SK-MEL-5 (cell line): ENCODE data around the gene PLIN4. TPM values are rescaled to one million over a fixed set of nuclear protein-coding genes. Genes with fewer than 3 reads are reported as not detected.

Source experiments
- DNase-seq: peaks from one replicate; pipeline ENCODE4 v3.0.0-alpha.2; 2016; ENCODE audit warnings: low read depth, low spot score
- in situ Hi-C: cut with HindIII; loops from 2 replicates; pipeline ENCODE4 v1.10.0; 2016; ENCODE audit warnings: low sequenced_read_pairs, high pct_unique_total_duplicates, low pct_unique_long_range_greater_than_20kb
- total RNA-seq: library from RNA; depleted of rRNA; stranded (reverse); fragments of >200 nt; shearing (Covaris generic); gene quantifications from 2 replicates; pipeline ENCODE4 v1.2.3, GENCODE V29; 2014

PLIN4 gene
- total RNA-seq, 1 experiment from 2014 or later = 0.05 TPM

DNA sequence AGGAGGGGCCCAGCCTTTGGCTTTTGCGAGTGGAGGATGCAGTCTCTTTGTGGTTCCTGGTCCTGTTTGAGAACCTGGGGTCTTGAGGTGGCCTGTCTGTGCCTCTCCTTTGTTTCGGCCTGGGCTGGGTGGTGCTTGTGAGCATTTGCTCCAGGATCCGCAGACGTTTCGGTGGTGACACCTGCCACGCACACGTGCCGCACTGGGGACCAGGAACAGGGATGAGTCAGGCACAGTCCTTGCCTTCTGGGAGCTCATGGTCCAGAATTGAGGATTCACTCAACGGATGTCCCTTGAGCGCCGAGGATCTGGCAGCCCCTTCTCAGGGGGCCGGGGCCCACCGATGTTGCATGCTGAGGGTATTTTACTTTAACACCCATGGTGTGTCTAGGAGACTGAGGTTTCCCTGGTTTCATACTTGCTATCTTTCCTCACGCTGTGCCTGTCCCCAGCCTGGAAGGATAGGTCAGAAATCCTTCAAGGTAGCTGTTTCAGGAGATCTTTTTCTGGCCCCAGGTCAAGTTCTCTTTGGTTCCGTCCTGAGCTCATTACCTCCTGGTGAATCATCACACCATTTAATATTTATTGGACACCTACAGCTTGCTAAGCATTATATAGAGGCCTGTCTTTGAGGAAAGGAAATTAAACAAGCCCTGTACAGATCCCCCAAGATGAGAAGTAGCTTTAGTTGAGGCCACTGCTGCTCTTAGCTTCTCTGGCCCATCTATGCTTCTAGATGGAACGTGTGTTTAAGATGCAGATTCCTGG, 41.1 kb downstream of the PLIN4 start:
- DNase-seq = no peak
- in situ Hi-C loops = no loop called here

DNA sequence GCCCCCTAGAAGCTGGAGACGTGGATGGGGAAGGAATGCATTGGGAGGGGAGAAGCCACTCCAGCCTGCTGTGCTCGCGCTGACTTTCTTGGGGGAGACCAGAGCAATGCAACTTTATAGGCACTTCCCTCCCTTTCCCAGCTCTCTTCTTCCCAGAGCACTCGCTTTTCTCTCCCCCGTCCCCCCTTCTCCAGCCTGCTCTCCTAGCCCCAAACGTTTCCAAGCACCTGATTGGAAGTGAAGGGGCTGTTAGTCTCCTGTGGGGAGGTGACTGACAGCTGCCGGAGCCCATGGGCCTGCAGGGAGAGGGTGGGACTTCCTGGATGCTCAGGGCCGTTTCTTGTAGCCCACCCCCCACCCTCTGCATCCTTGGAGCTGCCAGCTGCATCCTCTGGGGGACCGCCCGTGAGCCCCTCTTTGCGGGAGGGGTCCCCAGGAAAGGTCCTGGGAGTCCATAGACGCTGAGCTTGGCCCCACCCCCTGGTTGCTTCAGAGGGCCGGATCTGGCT, 43.7 kb downstream of the PLIN4 start:
- in situ Hi-C loops = no loop called here
- DNase-seq = peak; percentile 67

DNA sequence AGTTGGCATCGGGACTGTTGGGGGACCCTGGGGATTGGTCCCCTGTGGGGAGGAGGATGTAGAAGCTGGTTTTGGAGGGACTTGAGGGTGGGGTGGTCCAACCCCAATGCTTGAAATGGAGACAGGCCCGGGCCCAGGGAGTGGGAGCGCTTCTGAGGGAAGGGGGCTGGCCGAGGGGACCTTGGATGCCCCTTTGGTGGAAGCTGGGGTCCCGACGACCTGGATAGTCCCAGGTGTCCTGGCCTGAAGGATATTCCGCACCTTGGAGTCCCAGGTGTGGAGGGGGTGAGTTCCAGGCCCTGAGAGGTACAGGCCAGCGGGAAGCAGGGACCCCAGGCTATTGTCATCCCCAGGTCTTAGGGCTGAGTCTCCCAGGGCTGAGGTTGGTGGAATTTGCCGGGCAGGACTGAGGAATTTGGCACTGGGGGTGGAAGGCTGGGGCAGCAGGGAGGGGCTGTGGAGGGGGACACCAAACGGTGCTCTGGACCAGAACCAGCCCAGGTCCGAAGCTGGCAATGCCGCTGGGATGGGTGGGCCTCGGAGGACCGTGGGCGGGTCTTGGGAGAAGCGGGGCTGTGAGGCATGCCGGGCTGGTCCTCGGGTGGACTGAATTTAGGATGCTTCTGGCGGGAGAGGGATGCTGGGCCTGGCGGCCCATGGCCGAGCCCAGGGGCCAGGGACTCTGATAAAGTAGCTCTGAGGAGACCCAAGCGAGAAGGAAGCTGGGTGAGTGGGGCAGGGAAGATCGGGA, 44.3 kb downstream of the PLIN4 start:
- in situ Hi-C loops = no loop called here
- no peak for DNase-seq

DNA sequence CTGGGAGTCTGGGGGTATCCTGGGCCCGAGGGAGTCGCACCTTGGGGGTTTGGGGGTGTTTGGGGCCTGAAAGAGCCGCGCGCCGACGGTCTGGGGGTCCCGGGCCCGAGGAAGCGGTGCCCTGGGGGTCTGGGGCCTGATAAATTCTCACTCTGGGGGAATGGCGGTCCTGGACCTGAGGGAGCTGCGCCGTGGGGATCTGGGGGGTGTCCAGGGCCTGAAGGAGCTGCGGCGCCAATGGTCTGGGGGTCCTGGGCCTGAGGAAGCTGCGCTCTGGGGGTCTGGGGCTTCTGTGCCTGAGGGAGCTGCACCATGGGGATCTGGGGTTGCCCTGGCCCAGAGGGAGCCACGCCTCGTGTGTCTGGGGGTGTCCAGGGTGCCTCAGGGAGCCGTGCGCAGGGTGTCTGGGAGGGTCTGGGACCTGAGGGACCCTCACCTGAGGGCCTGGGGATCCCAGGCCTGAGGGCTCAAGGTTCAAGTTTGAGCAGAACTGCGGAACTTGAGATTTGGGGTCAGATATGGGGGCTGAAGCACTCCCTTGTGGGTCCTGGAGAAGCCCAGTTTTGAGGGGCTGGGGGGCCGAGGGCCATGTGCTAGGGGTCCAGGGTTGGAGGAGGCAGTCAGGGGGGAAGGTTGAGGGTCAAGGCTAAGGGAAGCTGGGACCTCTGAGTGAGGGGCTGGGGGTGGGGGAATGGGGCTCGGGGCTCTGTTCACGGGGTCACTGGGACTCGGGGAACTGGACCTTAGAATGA, 45.1 kb downstream of the PLIN4 start:
- in situ Hi-C loops = no loop called here
- no peak for DNase-seq

DNA sequence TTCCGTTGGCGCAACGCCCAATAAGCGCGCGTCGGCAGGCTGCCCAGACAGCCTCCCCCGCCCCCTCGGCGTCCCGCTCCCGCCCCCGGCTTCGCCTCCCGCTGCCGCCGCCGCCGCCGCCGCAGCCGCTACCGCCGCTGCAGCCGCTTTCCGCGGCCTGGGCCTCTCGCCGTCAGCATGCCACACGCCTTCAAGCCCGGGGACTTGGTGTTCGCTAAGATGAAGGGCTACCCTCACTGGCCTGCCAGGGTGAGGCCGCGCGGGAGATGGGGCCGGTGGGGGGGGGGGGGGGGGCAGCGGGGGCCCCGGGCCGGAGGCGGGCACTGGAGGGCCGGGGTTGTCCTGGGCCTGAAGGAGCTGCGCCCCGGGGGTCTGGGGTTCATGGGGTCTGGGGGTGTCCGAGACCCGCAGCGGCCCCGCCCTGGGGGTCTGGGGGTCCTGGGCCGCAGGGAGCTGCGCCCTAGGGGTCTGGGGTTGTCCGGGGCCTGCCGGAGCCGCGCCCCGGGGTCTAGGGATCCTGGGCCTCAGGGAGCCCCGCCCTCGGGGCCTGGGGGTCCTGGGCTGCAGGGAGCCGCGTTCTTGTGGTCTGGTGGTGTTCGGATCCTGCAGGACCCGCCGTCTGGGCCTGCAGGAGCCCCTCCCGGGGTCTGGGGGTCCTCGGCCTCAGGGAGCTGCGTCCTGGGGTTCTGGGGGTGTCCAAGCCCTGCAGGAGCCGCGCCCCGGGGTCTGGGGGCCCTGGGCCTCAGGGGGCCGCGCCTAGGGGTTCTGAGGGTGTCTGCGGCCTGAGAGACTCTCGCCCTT, 45.9 kb downstream of the PLIN4 start, which contains the start of gene HDGFL2:
Gene HDGFL2 (plus strand): TSS at position 124 of the 801 bp plus-strand sequence. CDS start 54 bp downstream, at position 178.
- DNase-seq = no peak
- in situ Hi-C loops = no loop called here

GRCh38 chr19:4471403-4472173, 46.7 kb downstream of the PLIN4 start:
- in situ Hi-C loops = no loop called here

GRCh38 chr19:4467835-4468234, 50.5 kb downstream of the PLIN4 start:
- DNase-seq = no peak
- in situ Hi-C loops = no loop called here

More at GRCh38 chr19:4471403-4472173, 46.7 kb downstream of the PLIN4 start:
- peak; percentile 100 for DNase-seq

- in situ Hi-C loops = no loop called here
Observed at GRCh38 chr19:4464815-4465581, 53.3 kb downstream of the PLIN4 start.

GRCh38 chr19:4457654-4458395, 60.5 kb downstream of the PLIN4 start, which contains the start of gene UBXN6:
UBXN6 (minus strand) TSS chr19:4457794; CDS start chr19:4457697, 97 bp downstream.
- peak; percentile 96 for DNase-seq
- in situ Hi-C loops = no loop called here

More at GRCh38 chr19:4464815-4465581, 53.3 kb downstream of the PLIN4 start:
- no peak for DNase-seq

DNA sequence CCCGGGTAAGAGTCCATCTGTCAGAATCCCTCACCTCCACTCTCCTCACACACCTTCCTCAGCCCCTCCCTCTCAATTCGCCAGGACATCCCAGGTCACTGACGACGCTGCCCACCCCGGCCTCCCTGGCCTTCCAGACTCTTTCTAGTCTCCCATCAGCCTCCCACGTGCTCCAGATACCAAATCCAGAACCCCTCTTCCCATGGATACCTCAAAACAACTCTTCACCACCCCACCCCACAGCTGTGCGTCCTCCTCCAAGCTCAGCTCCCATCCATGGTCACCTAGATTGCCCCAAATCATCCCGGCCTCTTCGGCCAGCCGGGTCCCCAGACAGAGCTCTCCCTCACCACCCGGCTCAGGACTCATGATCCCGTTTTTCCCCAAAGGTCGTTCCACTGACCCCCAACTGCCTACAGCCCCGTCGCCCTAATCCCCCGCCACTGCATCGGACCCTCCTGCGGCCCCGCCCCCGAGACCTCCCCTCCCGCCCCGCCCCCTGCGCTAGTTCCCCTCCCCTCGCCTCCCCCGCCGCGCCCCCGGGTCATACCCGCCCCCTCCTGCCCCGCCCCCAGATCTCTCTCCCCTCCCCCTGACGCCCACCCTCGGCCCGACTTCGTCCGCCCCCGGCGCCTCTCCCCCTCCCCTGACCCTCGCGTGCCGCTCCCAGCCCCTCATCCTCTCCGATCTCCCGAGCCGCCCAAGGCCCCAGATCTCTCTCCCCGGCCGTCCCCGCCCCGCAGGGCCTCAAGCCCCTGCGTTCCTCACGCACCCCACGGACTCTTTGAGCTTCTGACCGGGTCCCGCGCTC, 61.2 kb downstream of the PLIN4 start:
- peak; percentile 44 for DNase-seq
- in situ Hi-C loops = no loop called here

- no peak for DNase-seq
- in situ Hi-C loops = no loop called here
Observed at GRCh38 chr19:4456476-4456842, 61.8 kb downstream of the PLIN4 start.

DNA sequence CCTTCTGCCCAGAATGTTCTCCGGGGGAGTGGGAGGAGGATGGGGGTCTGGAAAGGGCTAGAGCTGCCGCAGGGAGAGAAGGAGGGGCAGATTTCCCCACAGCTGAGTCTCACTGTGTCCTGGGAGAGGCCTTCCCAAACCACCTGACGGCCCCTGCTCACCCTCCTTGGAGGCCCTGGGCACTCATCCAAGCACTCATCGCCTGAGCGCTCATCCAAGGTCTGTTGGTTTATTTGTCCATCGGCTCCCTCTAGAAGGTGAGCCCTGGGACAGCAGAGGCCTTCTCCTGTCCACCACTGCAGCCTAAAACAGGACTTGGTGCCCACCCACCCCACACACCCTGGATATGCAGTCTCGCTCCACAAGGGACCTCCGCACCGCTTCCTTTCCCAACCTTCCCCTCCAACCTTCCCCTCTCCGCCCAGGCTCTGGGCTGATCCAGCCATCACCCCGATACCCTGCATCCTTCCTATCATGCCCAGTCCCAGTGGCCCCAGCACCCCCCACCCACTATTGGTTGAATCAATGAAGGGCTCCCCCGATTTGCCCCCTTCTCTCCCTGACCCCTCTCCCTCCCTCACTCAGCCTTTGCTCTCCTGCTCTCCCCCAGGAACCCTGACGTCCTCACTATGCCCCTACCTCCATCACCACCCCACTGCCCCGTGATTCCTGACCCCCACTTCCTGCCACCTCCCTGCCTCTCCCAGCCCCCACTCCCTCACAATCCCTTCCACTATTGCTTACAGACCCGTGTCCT, 62.4 kb downstream of the PLIN4 start:
- peak; percentile 40 for DNase-seq
- in situ Hi-C loops = no loop called here

DNA sequence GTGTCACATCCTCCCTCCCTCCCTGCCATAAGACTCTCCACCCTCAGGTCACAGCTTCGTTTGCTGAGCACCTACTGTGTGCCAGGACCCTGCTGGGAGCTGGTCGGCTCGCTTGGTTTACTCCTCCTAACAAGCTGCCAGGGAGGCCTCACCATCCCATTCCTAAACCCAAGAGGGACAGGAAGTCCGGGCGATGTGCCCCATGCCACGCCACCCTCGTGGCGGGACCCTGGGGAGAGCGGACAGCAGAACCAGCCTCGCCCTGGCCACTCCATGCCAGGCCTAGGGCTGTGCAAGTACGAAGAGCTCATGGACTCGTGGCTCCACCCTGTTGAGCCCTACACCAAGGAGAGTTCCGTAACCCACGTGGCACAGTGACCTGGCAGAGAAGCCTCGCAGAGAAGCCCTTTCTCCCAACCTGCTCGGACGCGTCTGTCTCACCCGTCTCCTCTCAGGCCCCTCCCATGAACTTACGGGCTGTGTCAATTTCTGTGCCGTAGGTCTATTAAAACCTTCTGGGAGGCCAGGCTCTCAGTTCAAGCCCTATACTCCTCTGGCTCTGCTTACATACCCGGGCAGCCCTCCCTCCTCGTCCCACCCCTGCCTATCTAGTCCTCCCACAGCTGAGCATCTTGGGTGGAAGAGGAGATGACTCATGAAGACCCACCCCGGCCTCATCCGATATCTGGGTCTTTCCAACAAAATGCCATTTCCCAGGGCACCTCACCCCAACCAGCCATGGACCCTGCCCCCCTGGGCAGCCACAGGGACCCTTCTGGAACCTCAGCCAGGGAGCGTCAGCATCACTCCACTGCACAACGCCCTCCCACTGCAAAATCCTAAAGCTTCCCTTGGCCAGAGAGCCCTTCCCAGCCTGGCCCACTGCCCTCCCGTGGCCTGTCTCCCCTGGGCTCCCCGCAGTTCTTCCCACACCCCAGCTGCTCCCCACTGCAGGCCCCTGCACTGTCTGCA, 63.3 kb downstream of the PLIN4 start:
- no peak for DNase-seq
- in situ Hi-C loops = no loop called here
